ENCODE data around the gene BAZ1B.
"Not testable (repeated sequence)": the region's sequence is repeated elsewhere in the genome, so short reads cannot be mapped to it uniquely, and the experiment has no call there.

Gene BAZ1B

DNA sequence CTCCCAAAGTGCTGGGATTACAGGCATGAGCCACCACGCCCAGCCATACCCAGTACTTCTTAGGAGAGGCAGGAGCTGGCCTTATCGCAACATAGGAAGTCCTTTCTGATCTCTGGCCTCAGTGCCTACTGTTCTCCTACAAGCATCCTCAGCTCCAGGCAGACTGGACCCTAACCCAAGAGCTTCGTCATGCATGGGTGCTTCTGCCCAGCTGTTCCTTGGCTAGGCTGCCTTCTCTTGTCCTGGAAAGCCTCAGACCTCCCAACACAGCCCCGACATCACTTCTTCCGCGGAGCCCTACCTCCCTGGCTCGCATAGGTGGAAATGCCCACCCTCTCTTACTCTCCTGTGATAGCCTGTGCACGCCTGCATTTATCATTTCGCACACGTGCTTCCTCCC, 19.6 kb upstream of the BAZ1B start:
- no peak for DNase-seq

DNA sequence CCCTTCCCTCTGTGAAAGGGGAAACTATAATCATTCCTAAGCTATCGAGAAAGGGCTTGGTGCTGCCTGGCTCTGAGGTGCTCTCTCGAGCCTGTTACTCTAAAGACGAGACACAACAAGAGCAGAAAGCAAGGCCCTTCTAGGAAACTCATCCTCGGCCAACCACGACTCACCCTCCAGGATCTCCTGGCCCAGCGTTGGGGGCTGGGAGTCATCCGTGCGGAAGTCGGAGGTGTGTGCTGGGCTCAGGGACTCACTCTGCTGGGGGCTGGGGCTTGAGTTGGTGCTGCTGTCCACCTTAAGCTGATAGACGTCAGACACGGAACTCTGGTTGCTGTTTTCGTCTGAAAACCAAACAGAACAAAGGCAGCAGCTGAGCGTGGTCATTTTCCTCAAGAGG, 17.6 kb upstream of the BAZ1B start:
- DNase-seq = no peak

DNA sequence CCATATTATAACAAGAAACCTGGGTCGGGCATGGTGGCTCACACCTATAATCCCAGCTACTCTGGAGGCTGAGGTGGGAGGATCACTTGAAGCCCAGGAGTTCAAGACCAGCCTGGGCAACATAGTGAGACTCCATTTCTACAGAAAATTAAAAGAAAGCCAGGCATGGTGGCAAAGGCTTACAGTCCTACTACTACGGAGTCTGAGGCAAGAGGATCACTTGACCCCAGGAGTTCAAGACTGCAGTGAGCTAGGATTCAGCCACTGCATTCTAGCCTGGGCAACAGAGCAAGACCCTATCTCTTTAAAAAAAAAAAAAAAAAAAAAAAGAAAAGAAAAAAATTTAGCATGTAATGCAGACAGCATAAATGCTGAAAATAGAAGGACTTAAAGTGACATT, 16.4 kb upstream of the BAZ1B start:
- not testable (repeated sequence) for DNase-seq

DNA sequence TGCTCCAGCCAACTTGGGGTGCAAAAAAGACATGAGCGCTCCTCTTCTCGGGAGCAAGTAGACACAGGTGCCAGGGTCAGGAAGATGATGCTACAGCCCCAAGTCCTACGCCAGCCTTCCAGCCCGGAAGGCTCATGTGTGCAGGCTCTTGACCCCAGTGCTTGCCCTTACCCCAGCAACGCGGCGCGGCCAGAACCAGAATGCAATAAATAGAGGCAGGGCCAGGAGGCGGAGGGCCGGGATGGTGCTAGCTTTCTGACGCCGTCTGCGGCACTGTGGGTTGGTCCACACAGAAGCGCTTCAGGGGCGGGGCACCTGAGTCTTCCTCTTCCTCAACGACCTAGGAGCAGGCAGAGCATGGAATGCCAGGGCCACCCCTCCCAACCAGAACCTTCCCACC, 15.0 kb upstream of the BAZ1B start:
- no peak for DNase-seq

DNA sequence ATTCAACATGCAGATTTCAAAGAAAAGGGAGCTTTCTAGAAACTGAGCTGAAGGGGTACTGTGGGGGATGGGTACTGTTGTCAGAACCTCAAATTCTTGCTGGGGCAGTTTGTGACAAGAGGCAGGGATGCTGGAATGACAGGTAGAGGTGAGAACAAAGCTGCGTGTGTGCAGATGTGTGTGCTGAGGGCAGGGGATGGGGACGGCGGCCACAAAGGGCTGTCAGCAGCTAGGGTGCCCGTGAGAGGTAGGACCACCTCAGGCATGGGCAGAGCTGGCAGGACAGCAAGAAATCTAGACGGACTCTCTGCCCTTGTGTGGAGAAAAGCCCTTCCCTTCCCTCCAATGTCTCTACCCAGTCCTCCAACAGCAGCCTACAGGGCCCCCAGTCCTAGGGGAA, 14.4 kb upstream of the BAZ1B start:
- DNase-seq = no peak

DNA sequence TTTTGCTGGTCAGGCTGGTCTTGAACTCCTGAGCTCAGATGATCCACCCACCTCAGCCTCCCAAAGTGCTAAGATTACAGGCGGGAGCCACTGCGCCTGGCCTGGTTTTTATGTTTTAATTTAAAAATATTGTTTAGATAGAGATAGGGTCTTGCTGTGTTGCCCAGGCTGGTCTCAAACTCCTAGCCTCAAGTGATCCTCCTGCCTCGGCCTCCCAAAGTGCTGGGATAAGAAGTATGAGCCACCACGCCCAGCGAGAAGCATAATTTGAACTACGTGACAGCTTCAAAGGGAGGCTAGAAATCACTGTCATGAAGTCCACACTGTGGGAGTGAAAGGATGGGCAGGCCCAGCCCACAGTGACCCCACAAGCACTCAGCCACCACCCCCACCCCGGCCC, 13.8 kb upstream of the BAZ1B start:
- DNase-seq = not testable (repeated sequence)

DNA sequence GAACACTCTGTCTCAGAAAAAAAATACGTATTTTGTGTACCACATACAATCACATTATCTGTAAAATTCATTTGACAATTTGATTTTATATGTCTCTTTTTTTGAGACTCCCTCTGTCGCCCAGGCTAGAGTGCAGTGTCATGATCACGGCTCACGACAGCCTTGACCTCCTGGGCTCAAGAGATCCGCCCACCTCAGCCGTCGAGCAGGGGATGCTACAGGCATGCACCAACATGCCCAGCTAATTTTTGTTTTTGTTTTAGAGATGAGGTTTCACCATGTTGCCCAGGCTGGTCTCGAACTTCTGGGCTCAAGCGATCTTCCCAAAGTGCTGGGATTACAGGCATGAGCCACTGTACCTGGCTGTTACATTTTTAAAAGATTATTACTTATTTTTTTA, 11.6 kb upstream of the BAZ1B start:
- DNase-seq = no peak

DNA sequence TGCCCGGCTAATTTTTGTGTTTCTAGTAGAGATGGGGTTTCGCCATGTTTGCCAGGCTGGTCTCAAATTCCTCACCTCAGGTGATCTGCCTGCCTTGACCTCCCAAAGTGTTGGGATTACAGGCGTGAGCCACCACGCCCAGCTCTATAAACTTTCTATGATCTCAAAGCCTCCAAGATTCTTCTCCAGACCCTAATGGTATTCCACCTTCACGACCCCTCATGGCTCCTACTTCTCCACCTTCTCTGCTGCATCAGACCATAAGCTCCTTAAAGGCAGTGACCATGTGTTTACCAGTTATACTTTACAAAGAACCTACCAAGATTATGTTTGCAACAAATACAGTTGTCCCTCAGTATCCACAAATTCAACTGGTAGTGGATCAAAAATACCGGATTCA, 10.1 kb upstream of the BAZ1B start:
- DNase-seq = no peak

DNA sequence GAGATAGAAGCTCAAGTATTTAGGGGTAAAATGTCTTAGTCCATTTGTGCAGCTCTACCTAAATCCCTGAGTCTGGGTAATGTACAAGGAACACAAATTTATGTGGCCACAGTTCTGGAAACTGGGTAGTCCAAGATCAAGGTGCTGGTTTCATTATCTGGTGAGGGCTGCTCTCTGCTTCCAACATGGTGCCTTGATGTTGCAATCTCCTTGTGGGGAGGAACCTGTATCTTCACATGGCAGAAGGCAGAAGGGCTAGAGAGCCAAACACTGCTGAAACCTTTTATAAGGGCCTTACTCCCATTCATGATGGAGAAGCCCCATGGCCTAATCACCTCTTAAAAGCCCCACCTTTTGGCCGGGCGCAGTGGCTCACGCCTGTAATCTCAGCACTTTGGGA, 8.7 kb upstream of the BAZ1B start:
- no peak for DNase-seq

DNA sequence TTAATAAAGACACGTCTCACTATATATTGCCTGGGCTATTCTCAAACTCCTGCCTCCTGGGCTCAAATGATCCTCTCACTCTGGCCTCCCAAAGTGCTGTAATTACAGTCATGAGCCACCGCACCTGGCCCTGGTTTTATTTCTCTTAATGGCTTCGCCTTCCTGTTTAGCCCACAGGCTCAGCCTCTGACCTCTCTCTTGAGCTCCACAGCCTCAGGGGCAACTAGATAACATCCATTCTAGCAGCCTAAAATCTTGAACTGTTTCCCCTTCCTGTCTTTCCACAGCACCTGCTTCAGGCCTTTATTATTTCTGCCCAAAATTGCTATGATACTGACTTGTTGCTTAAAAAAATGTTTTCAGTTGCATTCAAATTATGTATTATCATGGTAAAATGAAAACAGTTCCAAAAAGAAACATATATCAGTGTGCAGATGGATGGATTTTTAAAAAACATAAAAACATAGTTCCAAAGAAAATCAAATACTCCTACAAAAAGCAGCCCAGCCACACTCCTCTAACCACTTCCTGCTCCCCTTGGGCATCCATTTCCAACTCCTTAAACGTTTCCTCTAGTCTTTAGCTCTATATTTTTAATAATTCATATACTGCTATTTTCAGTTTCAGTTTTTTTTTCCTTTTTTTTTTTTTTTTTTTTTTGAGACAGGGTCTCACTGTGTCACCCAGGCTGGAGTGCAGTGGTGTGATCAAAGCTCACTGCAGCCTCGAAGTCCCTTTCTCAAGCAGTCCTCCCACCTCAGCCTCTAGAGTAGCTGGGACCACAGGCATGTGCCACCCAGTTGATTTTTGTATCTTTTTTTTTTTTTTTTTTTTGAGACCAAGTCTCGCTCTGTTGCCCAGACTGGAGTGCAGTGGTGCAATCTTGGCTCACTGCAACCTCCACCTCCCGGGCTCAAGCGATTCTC, 5.1 kb upstream of the BAZ1B start:
- DNase-seq = no peak

DNA sequence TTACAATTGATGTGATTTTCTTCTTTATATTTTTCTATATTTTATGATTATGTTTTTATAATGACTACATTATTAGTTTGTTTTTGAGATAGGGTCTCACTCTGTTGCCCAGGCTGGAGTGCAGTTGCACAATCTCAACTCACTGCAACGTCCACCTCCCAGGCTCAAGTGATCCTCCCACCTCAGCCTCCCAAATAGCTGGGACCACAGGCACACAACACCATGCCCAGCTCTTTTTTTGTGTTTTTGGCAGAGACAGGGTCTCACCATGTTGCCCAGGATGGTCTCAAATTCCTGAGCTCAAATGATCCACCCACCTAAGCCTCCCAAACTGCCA, 4.0 kb upstream of the BAZ1B start:
- DNase-seq = not testable (repeated sequence)

DNA sequence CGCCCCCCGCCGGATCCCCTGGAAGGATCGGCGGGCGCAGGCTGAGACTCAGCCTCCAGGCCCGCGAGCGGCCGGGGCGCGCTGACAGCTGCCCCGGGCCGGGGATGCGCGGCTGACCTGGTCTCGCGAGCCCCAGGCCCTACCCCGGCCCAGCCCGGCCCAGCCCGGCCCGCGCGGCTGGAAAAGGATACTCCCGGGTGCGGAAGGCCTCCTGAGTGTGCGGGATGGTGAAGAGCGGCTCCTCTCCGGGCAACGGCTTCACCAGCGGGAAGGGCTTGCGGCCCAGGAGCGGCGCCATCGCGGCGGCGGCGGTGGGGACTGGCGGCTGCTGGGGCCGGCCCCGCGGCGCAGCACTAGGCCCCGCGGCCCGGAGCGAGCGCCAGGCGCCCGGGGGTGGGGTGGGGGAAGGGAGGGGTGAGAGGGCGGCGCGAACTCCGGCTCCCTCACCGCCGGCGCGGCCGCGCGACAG, 423 bp downstream of the BAZ1B start:
- DNase-seq = peak; percentile 76

DNA sequence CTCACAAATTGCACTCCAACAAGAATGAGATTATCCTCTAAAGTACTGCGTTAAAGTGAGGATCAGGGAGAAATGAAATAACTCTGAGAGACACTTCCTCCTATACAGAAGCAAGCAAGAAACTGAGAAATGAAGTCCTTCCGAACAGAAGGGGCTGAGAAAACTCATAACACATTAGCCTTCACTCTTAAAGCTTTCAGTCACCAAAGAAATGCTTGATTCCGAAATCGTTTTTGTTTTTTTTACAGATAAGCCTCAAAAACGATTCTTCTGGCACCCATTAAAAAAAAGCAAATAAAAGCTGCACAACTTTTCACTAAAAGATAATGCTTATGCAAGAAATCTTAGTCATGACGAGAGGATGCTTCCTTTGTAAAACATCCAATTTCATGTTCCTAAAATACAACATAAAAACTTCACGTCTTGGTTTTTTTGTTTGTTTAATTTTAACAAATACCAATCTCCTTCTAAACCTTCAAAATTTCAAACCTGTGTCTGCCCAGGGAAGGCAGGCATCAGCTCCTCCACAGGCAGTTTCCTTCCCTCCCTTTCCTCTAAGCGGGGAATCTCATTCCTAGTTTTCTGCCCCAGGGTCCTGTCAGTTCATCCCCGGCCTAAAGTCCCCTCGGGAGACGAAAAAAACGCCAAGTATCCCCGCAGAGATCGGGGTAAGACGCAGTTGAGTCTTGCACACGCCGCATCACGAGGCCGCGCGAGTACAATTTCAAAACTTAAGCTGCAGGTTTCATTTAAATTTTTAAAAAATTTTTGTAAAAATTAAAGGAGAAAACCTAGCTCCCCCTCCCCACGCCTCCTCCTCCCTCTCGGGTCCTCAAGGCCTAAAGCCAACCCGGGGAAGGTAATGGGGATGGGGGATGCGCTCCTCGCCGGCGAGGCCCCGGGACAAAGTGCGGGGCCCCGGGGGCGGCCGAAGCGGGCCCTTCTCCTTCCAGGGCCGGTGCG, 1.1 kb downstream of the BAZ1B start:
- DNase-seq = no peak

DNA sequence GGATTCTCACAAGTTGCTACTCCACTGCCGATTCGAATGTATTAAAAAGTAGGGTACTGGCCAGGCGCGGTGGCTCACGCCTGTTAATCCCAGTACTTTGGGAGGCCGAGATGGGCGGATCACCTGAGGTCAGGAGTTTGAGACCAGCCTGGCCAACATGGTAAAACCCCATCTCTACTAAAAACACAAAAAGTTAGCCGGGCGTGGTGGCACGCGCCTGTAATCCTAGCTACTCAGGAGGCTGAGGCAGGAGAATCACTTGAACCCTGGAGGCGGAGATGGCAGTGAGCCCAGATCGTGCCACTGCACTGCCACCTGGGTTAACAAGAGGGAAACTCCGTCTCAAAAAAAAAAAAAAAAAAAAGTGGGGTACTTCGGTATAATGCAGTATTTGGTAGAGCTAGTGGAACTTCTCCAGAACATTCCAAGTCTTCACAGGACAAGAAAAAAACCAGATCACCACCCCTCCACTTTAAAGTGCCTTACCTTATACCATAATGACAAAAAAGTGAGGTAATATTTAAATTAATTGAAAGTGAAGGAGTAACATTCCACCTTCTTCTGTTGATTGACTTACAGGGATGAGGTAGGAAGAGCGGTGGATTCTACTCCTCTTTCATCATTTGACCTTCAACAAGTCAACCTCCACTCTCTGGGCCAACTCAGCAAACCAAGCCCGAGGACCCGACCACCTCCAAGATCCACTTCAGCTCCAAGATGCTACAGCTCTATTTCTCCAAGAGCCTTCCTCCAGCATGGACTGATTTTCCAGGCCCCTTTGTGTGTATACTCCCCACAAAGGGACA, 2.0 kb downstream of the BAZ1B start:
- DNase-seq = no peak

DNA sequence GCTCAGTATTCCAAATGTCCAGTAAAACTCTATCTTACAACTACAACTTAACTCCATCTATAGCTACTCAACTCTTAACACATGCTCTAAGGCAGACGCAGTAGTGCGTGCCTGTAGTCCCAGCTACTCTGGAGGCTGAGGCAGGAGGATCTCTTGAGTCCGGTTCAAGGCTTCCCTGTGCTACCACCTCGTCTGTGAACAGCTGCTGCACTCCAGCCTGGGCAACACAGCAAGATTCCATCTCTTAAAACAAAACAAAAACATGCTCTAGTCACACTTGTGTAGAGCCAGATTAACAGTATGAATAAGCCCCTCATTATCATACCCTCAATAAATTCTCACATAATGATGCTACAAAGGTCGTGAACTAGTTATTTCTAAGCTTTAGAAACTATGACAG, 3.6 kb downstream of the BAZ1B start:
- no peak for DNase-seq

DNA sequence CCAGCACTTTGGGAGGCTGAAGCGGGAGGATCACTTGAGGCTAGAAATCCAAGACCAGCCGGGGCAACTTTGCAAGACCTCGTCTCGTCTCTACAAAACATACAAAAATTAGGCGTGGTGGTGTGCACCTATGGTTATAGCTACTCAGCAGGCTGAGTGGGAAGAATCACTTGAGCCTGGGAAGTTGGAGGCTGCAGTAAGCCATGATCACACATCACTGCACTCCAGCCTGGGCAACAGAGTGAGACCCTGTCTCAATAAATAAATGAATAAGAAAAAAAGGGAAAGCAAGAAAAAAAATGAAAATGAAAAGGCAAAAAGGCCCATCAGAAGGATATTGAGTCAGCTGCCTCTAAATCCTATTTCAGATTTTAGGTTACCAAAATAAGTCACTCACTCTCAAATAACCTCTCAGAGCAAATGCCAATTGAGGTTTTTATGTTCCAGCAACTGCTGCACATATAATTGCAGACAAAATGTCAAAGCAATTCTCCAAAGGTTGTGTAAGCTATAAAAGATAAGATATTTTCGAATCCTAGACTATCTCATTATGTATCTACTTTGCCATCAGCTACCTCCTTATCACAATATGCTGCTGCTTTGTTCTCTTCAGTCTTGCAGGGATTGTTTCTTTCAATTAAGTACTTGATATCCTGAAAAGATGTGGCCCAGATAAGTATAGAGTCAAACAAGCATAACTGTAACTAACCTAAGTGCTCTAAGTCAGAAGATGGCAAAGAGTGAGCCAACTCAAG, 4.7 kb downstream of the BAZ1B start:
- DNase-seq = no peak

DNA sequence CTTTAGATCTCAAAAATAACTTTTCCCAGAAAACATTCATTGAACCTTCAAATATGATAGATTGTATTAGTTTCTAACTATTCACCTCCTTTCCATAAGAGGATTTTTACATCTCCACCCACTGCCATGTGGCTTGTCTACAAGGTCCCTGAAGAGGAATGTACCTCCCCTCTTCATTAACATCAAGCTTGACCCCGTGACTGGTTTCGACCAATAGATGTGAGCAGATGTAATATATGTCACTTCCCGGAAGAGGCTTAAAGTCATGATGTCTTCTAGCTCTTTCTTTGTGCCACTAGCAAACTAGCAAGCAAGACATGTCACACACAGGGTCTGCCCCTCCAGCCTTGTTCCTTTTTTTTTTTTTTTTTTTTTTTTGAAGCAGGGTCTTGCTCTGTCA, 6.9 kb downstream of the BAZ1B start:
- no peak for DNase-seq

DNA sequence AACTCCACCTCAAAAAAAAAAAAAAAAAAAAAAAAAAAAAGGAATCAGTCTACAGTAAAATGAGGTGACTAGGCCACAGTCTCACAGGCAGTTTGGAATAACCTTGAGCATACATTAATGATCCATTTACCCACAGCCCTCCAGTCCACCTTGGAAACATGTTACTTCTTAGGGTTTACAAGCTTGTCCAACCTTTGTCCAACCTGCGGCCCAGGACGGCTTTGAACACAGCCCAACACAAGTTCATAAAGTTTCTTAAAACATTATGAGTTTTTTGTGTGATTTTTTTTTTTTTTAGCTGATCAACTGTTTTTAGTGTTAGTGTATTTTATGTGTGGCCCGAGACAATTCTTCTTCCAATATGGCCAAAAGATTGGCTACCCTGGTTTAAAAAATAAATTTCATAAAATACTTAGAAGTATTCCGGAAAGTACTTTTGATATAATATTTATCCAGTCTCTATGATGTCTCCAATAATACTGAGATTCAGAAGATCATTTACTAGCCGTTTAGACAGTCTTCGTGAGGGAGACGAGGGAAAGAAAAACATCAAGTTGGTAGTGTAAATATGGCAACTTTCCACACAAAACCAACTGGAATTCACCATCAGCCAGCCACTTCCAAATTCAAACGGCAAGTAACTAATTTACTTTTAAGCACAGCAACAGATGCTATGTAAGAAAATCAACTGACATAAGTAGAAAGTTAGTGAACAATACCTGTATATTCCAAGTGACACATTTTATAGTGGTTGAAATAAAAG, 9.9 kb downstream of the BAZ1B start:
- no peak for DNase-seq

DNA sequence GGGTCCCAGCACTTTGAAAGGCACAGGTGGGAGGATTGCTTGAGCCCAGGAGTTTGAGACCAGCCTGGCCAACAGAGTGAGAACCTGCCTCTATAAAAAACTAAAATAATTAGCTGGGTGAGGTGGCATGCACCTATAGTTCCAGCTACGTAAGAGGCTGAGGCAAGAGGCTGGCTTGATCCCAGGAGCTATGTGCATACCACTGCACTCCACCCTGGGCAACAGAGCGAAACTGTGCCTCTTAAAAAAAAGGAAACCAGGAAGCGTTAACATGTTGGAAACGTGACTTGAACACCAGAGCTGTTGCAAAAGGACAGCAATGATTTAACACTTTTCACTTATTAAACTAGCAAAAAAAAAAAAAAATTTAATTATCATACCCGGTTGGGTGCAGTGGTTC, 12.6 kb downstream of the BAZ1B start:
- DNase-seq = no peak

DNA sequence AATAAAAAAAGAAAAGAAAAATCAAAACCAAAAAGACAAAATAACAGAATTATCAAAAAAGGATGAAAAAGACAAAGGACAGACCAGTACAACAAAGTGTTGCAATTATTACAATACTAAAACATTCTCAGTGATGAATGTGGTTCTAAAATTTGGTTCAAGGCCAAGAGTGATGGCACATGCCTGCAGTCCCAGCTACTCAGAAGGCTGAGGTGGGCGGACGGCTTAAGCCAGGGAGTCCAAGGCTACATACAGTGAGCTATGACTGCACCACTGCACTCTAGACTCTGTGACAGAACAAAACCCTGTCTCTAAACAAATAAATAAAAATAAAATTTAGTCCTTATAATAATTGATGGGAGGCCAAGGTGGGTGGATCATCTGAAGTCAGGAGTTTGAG, 14.5 kb downstream of the BAZ1B start:
- DNase-seq = no peak

DNA sequence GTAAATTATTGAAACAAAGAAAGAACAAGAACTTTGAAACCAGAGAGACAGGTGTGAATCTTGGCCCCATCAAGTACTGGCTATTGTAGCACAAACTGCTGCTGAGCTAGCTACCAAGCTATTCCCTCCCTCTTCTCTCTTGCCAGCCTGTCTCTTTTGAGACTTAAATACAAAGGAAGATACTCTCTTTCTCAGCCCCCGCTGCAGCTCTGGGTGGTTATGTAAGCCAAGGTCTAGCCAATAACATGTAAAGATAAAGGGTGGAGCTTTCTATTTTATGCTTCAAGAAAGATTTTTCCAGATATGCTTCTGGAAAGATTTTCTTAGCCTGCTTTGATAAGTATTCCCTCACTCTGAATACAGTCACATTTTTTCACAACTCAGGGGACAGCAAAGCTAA, 17.2 kb downstream of the BAZ1B start:
- no peak for DNase-seq
